Colon (tissue), 2 donors: ENCODE data around the gene OTOP2.
"Not testable (repeated sequence)": the region's sequence is repeated elsewhere in the genome, so short reads cannot be mapped to it uniquely, and the experiment has no call there.

Experiments used
- FAIRE-seq: peaks from 2 replicates; lab custom pipeline; 2012; peaks lifted over from hg19 to GRCh38; lab: Jason Lieb, UNC
- donor health status: control.
- donor health status: control.

Gene OTOP2

DNA sequence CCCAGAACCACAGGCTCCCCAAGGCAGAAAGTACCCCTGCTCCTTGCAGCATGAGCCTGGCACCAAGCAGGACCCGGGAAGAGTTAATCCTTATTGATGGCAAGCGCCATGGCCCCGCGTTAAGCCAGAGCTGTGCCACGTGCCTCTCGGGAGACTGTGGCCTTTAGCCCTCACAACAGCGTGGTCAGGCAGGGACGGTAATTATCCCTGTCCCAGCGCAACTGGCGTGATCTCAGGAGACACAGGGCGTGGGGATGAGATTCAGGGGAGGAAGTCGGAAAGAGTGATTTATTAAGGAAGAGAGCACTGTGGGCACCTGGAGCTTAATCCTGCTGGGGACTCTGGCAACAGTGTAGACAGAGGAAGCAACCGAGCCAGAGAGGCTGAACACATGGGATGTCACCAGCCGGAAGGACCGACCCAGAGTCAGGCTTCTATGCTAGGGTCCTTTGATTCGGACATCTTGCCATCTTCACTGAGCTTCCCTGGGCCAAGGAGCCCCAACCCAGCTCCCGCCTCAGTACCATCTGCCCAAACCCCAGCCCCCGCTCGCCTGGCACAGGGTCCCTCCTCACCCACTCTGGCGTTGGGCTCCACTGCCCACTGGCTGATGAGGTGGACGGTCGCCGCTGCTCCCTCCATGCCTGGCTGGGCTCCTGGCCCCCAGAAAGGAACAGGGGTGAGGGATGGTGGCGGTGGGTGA, 28.5 kb downstream of the OTOP2 start:
- FAIRE-seq, result no peak

- FAIRE-seq, result no peak
Measured at GRCh38 chr17:74953134-74953687, 29.1 kb downstream of the OTOP2 start.

DNA sequence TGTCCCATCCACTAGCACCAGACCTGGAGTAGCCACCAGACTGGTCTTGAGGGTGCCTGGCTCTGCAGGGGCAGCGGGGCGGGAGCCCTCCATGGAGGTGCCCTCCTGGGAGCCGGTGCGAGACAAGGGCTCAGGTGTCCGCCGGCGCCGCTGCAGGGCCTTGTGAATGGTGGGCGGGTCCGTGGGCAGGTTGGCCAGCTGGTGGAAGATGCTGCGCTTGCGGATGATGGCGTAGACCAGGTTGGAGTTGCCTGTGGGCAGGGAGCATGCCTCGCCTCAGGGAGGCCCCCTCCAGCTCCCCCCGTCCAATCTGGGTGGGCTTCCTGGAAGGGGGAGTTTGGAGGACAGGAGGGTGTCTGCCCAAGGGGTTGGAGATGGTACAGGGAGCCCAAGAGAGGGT, 30.0 kb downstream of the OTOP2 start:
- no peak for FAIRE-seq

DNA sequence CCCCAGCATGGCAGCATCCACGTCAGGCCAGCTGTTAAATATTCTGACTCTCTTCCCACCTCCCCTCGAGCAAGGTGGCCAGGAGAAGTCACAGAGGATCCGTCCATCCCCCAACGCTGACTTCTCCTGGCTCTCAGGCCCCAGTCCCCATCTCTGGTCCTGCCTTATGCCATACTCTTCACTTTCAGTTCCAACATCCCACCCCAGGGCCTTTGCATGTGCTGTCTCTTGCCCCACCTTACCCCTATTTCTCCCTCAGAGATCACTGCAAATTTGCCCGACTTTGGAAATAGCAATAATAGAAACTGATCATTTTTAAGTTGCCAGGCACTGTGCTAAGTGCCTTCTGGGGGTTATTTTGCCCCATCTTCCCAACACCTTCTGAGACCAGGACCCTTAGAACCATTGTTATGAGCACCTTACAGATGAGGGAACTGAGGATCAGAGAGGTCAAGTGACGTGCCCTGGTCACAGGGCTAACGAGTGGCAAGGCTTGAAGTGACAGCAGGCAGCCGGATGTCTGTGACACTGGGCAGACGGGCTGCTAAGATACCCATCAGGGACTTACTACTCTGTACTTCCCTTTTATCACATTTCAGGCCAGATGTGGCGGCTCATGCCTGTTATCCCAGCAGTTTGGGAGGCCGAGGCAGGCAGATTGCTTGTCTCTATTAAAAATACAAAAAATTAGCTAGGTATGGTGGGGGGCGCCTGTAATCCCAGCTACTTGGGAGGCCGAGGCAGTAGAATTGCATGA, 30.8 kb downstream of the OTOP2 start:
- FAIRE-seq, result no peak

GRCh38 chr17:74956093-74956492, 32.0 kb downstream of the OTOP2 start:
- no peak for FAIRE-seq

GRCh38 chr17:74957935-74958740, 34.1 kb downstream of the OTOP2 start:
- FAIRE-seq, result no peak

DNA sequence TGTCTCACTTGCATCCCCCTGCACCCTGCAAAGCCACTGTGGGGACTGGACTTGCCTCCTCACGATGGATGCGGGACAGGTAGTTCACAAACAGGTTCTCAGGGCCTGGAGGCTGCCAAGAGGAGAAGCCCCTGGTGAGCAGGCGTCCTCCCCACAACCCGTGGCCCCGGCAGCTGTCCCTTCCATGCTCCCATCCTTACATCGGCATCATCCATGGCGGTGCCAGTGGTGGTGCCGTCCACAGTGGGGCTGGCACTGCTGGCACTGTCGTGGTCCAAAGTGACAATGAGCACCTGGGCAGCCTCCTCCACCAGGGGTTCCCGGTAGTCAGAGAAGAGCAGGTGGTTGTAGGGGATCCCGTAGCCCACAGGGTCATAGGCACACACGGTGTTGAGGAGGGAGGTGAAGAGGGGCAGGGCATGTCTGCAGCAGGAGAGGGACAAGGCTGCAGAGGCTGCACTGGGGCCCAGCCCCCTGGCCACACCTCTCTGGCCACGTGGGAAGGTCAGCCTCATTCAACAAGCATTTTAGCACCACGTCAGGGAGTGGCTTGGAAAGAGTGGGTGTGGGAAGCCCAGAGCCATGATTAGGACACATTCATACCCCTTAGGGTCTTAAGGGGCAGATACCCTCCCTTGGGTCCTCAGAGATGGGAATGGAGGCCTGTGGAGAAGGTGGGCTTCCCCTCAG, 35.9 kb downstream of the OTOP2 start:
- FAIRE-seq, result no peak

- no peak for FAIRE-seq
Measured at GRCh38 chr17:74960570-74961342, 36.7 kb downstream of the OTOP2 start.

DNA sequence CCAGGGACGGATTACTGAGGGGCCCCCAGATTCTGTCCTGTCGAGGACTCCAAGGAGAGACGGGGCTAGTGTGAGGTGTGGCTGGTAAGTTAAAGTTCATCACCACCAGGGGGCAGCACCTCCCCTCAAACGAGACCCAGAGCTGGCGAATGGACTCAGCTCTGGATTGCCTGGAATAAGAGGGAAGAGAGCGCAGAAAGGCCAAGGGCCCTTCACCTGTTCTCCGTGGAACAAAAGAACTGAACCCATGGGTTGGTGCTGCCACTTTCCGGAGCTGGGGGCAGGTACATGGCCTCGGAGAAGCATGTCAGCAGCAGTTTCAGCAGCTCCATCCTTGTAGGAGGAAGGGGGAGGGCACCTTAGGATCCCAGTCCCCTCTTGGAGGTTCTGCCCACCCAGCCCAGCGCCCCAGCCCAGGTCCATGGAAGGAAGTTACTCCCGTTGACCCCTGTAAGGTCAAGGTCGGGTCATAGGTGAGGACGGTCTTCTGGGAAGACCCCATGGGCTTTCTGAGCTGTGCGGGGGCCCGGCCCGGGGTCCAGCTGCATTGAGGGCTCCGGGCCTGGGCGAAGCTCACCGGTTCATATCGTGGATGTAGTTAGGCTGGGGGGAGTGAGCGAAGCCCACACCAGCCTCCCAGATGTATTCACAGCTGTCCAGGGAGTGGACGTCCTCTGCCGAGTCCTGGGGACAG, 37.7 kb downstream of the OTOP2 start:
- no peak for FAIRE-seq

GRCh38 chr17:74962622-74963394, 38.7 kb downstream of the OTOP2 start:
- FAIRE-seq, result no peak

- no peak for FAIRE-seq
Measured at GRCh38 chr17:74963656-74964055, 39.6 kb downstream of the OTOP2 start.

- no peak for FAIRE-seq
Measured at GRCh38 chr17:74964246-74964761, 40.2 kb downstream of the OTOP2 start.

GRCh38 chr17:74964988-74965622, 41.0 kb downstream of the OTOP2 start:
- FAIRE-seq, result no peak

DNA sequence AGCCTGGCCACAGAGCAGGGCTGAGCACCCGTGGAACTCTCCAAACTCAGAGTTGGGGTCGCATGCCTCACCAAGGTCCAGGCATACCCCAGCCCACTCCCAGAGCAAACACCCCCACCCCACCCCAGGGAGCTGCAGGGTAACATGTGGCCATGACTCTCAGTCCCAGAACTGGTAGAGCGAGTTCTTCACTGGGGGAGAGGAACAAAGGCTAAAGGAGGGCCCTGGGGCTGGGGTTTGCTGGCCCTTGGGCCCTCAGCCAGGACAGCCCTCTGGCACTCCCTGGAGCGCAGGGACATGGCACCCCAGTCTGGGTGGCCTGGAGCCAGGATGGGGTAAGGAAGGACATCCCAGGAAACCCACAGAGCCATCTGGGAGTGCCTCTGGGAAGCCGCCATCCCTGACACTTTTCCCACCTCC, 44.3 kb downstream of the OTOP2 start:
- no peak for FAIRE-seq

GRCh38 chr17:74969501-74969900, 45.4 kb downstream of the OTOP2 start:
- not testable (repeated sequence) for FAIRE-seq

DNA sequence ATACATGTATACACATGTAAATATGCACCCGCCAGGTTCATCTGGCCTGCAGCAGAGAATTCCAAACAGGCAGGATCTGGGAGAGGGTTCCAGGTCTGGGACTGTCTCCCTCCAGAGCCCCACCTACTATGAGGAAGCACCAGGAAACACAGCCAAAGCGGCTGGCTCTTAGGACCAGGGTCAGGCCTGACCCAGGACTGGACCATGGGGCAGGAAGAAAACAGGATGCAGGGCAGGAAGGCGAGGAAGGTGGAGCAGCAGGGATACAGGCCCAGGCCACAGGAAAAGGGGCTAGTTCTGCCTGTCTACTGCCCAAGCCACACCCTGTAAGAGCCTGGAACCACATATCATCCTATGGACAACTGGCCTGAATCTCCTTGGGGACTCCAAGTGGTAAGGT, 46.3 kb downstream of the OTOP2 start:
- no peak for FAIRE-seq

GRCh38 chr17:74971069-74971841, 47.2 kb downstream of the OTOP2 start:
- FAIRE-seq, result no peak

DNA sequence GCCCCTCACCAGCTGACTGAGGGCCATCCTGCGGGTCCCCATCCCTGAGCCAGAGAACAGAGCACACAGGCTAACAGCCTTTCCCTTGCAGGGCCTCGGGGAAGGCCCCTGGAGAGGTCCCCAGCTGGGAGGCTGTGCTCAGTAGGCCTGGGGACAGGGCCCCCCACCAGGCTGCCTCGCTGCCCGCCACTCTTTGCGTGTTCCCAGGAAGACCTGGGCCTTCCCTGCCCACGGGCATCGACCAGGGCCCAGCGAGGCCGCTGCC, 47.7 kb downstream of the OTOP2 start:
- FAIRE-seq, result no peak
